Activated CD4-positive, alpha-beta T cell treated with anti-CD3 and anti-CD28 coated beads, Interleukin-2, amount 50 U/mL, for 4 hours (primary cell): ENCODE data around the gene DOLPP1.

ENCODE experiments used
- DNase-seq, 2 experiments: peaks; one replicate each; pipeline ENCODE4 v3.0.0-alpha.2; 2020

DOLPP1 gene

GRCh38 chr9:129068110-129068509, 12.8 kb upstream of the DOLPP1 start:
- no peak for DNase-seq

- DNase-seq, result peak; percentile 15 to 34
Measured at GRCh38 chr9:129068990-129069861, 11.7 kb upstream of the DOLPP1 start.

GRCh38 chr9:129069862-129070641, 10.9 kb upstream of the DOLPP1 start:
- DNase-seq, result no peak

- no peak for DNase-seq
Measured at GRCh38 chr9:129070696-129071525, 10.0 kb upstream of the DOLPP1 start.

- DNase-seq, result no peak
Measured at GRCh38 chr9:129071526-129072126, 9.3 kb upstream of the DOLPP1 start.

GRCh38 chr9:129072171-129072570, 8.7 kb upstream of the DOLPP1 start:
- no peak for DNase-seq

GRCh38 chr9:129073404-129073803, 7.5 kb upstream of the DOLPP1 start:
- DNase-seq, result no peak

GRCh38 chr9:129074106-129074505, 6.8 kb upstream of the DOLPP1 start:
- no peak for DNase-seq

- no peak for DNase-seq
Measured at GRCh38 chr9:129075996-129076639, 4.8 kb upstream of the DOLPP1 start.

- no peak for DNase-seq
Measured at GRCh38 chr9:129076640-129077037, 4.3 kb upstream of the DOLPP1 start.

- no peak for DNase-seq
Measured at GRCh38 chr9:129077236-129077635, 3.7 kb upstream of the DOLPP1 start.

- DNase-seq, result no peak
Measured at GRCh38 chr9:129078691-129079503, 2.0 kb upstream of the DOLPP1 start.

GRCh38 chr9:129079829-129080228, 1.1 kb upstream of the DOLPP1 start:
- no peak for DNase-seq

GRCh38 chr9:129080298-129080600, 662 bp upstream of the DOLPP1 start:
- DNase-seq, result no peak

GRCh38 chr9:129081388-129081904, 535 bp downstream of the DOLPP1 start:
- no peak for DNase-seq

- DNase-seq, result no peak
Measured at GRCh38 chr9:129084087-129084486, 3.2 kb downstream of the DOLPP1 start.

GRCh38 chr9:129089246-129089645, 8.3 kb downstream of the DOLPP1 start:
- DNase-seq, result no peak

GRCh38 chr9:129093602-129094386, 12.9 kb downstream of the DOLPP1 start:
- DNase-seq, result no peak

GRCh38 chr9:129094387-129095169, 13.7 kb downstream of the DOLPP1 start:
- DNase-seq, result no peak
